WTC11 (cell line): Measurements from ENCODE around the gene SND1. TPM values are rescaled to one million over a fixed set of nuclear protein-coding genes. Genes with fewer than 3 reads are reported as not detected.

Source experiments
- ATAC-seq: fragments of 200-7000 bp; cut with Tn5 transposase; 2 replicates; pipeline ENCODE4 v1.10.0; 2021; ENCODE audit warnings: mild to moderate bottlenecking, moderate library complexity
- CTCF ChIA-PET: fragments of 300-600 bp; sonication (Branson Sonifier 250); formaldehyde crosslinking; loops from one replicate; lab custom pipeline; 2021; ENCODE audit warnings: antibody characterized with exemption; lab: Charles Lee
- POLR2A ChIA-PET: fragments of 350-600 bp; sonication (Branson Sonifier 250); formaldehyde crosslinking; loops from one replicate; lab custom pipeline; 2021; ENCODE audit warnings: antibody characterized with exemption; lab: Charles Lee
- DNase-seq: peaks from one replicate; pipeline ENCODE4 v3.0.0; 2021; ENCODE audit warnings: low spot score
- H3K27ac Mint-ChIP-seq: 2 replicates; pipeline ENCODE4 v1.8.0; 2021; ENCODE audit warnings: mixed read lengths
- H3K27me3 Mint-ChIP-seq: 2 replicates; pipeline ENCODE4 v1.8.0; 2021; ENCODE audit warnings: low read depth, mild to moderate bottlenecking, moderate library complexity, mixed read lengths
- H3K36me3 Mint-ChIP-seq: 2 replicates; pipeline ENCODE4 v1.8.0; 2021; ENCODE audit warnings: mixed read lengths
- H3K4me1 Mint-ChIP-seq: 2 replicates; pipeline ENCODE4 v1.8.0; 2022; ENCODE audit warnings: mixed read lengths
- H3K4me3 Mint-ChIP-seq: 2 replicates; pipeline ENCODE4 v1.8.0; 2021; ENCODE audit warnings: mild to moderate bottlenecking, moderate library complexity, mixed read lengths
- H3K9me3 Mint-ChIP-seq: 2 replicates; pipeline ENCODE4 v1.8.0; 2021; ENCODE audit warnings: mixed read lengths
- ATF2 ChIP-seq: sonication (generic); formaldehyde crosslinking; IDR thresholded peaks from 2 replicates; pipeline ENCODE4 v1.8.1; 2022; ENCODE audit warnings: low read depth, missing genetic modification reagents, borderline replicate concordance
- FOXP4 ChIP-seq: sonication (generic); formaldehyde crosslinking; IDR thresholded peaks from 2 replicates; pipeline ENCODE4 v1.8.0; 2022; ENCODE audit warnings: mild to moderate bottlenecking, missing genetic modification reagents
- SP1 ChIP-seq: sonication (generic); formaldehyde crosslinking; conservative IDR thresholded peaks from 2 replicates; pipeline ENCODE4 v1.8.1; 2022; ENCODE audit warnings: missing genetic modification reagents
- USF1 ChIP-seq: sonication (generic); formaldehyde crosslinking; IDR thresholded peaks from 2 replicates; pipeline ENCODE4 v1.8.0; 2022; ENCODE audit warnings: mild to moderate bottlenecking, missing genetic modification reagents
- ZBTB43 ChIP-seq: sonication (generic); formaldehyde crosslinking; IDR thresholded peaks from 2 replicates; pipeline ENCODE4 v1.8.1; 2023; ENCODE audit warnings: mild to moderate bottlenecking, missing genetic modification reagents
- ZNF138 ChIP-seq: sonication (generic); formaldehyde crosslinking; conservative IDR thresholded peaks from 2 replicates; pipeline ENCODE4 v1.8.1; 2022; ENCODE audit warnings: mild to moderate bottlenecking, moderate library complexity, missing genetic modification reagents
- ZNF416 ChIP-seq: fragments of 250-450 bp; sonication (Bioruptor Pico); IDR thresholded peaks from 2 replicates; pipeline ENCODE4 v1.9.0; 2021; ENCODE audit warnings: mild to moderate bottlenecking, inconsistent platforms
- total RNA-seq: library from RNA; stranded (reverse); gene quantifications from 3 replicates; pipeline ENCODE4 v1.2.3, GENCODE V29; 2021
- TF ChIP-seq, protein P1 (sequence below): sonication (generic); formaldehyde crosslinking; IDR thresholded peaks from 2 replicates; pipeline ENCODE4 v1.8.1; 2023; ENCODE audit warnings: mild to moderate bottlenecking, missing genetic modification reagents, moderate library complexity
- TF ChIP-seq, protein P2 (sequence below): fragments of 250-450 bp; sonication (Bioruptor Pico); IDR thresholded peaks from 2 replicates; pipeline ENCODE4 v1.8.0; 2021; ENCODE audit warnings: mild to moderate bottlenecking
- TF ChIP-seq, protein P3 (sequence below): sonication (generic); formaldehyde crosslinking; IDR thresholded peaks from 2 replicates; pipeline ENCODE4 v1.8.1; 2023; ENCODE audit warnings: mild to moderate bottlenecking, missing genetic modification reagents, borderline replicate concordance
- TF ChIP-seq, protein P4 (sequence below): sonication (generic); formaldehyde crosslinking; IDR thresholded peaks from 2 replicates; pipeline ENCODE4 v1.8.1; 2022; ENCODE audit warnings: missing genetic modification reagents, borderline replicate concordance
- TF ChIP-seq, protein P5 (sequence below): fragments of 200-600 bp; IDR thresholded peaks from 2 replicates; pipeline ENCODE4 v1.8.0; 2022; ENCODE audit warnings: antibody characterized with exemption

SND1 gene
- total RNA-seq, 1 experiment from 2014 or later = 261 TPM

DNA sequence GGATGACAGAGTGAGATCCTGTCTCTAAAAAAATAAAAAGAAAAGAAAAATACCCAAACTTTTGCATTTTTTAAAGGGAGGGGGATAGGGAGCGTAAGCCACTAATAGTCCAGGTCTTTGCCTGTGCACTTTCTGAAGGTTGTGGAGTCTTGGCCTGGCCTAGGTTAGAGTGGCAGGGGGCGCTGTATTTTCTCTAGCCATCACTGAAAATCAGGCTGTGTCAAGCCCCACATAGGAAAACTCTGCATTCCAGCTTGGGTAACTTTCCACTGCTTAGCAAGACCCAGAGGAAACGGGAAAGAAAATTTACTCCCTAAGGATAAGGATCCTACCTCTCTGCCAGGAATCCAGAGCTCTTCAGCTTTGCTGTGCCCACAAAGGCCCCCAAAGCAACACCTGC lies 23.5 kb upstream of the SND1 start (continued):
- TF ChIP-seq, protein P1, sequence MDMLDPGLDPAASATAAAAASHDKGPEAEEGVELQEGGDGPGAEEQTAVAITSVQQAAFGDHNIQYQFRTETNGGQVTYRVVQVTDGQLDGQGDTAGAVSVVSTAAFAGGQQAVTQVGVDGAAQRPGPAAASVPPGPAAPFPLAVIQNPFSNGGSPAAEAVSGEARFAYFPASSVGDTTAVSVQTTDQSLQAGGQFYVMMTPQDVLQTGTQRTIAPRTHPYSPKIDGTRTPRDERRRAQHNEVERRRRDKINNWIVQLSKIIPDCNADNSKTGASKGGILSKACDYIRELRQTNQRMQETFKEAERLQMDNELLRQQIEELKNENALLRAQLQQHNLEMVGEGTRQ (CRISPR knock-in tag) = no peak
- TF ChIP-seq USF1 (CRISPR knock-in tag) (no peak), ZNF416 (CRISPR knock-in tag) (no peak), ATF2 (no peak), FOXP4 (no peak), ZNF138 (CRISPR knock-in tag) (no peak)
- TF ChIP-seq, protein P2, sequence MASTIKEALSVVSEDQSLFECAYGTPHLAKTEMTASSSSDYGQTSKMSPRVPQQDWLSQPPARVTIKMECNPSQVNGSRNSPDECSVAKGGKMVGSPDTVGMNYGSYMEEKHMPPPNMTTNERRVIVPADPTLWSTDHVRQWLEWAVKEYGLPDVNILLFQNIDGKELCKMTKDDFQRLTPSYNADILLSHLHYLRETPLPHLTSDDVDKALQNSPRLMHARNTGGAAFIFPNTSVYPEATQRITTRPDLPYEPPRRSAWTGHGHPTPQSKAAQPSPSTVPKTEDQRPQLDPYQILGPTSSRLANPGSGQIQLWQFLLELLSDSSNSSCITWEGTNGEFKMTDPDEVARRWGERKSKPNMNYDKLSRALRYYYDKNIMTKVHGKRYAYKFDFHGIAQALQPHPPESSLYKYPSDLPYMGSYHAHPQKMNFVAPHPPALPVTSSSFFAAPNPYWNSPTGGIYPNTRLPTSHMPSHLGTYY = no peak
- TF ChIP-seq, protein P3, sequence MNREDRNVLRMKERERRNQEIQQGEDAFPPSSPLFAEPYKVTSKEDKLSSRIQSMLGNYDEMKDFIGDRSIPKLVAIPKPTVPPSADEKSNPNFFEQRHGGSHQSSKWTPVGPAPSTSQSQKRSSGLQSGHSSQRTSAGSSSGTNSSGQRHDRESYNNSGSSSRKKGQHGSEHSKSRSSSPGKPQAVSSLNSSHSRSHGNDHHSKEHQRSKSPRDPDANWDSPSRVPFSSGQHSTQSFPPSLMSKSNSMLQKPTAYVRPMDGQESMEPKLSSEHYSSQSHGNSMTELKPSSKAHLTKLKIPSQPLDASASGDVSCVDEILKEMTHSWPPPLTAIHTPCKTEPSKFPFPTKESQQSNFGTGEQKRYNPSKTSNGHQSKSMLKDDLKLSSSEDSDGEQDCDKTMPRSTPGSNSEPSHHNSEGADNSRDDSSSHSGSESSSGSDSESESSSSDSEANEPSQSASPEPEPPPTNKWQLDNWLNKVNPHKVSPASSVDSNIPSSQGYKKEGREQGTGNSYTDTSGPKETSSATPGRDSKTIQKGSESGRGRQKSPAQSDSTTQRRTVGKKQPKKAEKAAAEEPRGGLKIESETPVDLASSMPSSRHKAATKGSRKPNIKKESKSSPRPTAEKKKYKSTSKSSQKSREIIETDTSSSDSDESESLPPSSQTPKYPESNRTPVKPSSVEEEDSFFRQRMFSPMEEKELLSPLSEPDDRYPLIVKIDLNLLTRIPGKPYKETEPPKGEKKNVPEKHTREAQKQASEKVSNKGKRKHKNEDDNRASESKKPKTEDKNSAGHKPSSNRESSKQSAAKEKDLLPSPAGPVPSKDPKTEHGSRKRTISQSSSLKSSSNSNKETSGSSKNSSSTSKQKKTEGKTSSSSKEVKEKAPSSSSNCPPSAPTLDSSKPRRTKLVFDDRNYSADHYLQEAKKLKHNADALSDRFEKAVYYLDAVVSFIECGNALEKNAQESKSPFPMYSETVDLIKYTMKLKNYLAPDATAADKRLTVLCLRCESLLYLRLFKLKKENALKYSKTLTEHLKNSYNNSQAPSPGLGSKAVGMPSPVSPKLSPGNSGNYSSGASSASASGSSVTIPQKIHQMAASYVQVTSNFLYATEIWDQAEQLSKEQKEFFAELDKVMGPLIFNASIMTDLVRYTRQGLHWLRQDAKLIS (CRISPR knock-in tag) = no peak

DNA sequence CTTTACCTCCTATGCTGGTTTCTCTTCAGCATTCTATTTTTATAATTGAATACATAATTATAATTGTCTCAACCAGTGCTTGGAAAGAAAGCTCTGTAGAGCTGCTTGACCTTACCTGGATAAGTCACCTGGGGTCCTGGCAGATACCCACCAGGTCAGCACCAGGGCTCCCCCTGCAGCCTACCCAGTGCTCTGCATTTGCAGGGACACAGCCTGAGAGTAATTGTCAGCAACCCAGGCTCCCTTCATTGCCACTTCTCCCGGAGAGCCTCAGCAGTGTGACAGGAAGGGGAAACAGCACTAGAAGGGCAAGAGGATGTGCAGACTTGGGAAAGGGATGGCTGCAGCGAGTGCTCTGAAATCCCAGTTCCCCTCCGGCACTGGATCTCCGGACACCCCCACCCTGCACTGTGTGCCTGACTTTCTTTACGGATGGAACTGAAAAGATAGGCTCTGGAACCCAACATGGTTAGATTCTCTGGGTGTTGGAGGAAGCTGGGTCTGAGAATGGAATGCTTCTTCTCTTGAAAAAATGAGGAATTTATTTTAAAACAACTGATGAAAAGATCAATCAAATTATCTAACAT lies 22.6 kb upstream of the SND1 start:
- CTCF ChIA-PET = interaction anchor here (0.6 to 2.8 kb wide), 46 partner anchors 9 to 580 kb away, joined by 3 to 89 read pairs (median 4); partner anchors contain the start of genes ARF5, GCC1 and PAX4
- Mint-ChIP-seq H3K36me3 (no peaks in the 10 kb centered on the region), H3K27me3 (peaks cover 29% of the 10 kb centered on the region), H3K9me3 (no peaks in the 10 kb centered on the region), H3K4me3 (peak overlapping the region; percentile 33), H3K27ac (no peak overlapping the region), H3K4me1 (peaks cover 11% of the 10 kb centered on the region)
- ATAC-seq (peak; percentile 99), DNase-seq (peak; percentile 91)
- POLR2A ChIA-PET = interaction anchor here (0.7 to 1.2 kb wide), 2 partner anchors 40 to 41 kb away, joined by 3 to 5 read pairs; partner anchors contain the start of gene ARF5
- TF ChIP-seq, protein P4, sequence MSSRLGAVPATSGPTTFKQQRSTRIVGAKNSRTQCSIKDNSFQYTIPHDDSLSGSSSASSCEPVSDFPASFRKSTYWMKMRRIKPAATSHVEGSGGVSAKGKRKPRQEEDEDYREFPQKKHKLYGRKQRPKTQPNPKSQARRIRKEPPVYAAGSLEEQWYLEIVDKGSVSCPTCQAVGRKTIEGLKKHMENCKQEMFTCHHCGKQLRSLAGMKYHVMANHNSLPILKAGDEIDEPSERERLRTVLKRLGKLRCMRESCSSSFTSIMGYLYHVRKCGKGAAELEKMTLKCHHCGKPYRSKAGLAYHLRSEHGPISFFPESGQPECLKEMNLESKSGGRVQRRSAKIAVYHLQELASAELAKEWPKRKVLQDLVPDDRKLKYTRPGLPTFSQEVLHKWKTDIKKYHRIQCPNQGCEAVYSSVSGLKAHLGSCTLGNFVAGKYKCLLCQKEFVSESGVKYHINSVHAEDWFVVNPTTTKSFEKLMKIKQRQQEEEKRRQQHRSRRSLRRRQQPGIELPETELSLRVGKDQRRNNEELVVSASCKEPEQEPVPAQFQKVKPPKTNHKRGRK (CRISPR knock-in tag) = 0 out of 2 replicates have a peak, but pooled peaks have one; percentile 29
- TF ChIP-seq, protein P5, sequence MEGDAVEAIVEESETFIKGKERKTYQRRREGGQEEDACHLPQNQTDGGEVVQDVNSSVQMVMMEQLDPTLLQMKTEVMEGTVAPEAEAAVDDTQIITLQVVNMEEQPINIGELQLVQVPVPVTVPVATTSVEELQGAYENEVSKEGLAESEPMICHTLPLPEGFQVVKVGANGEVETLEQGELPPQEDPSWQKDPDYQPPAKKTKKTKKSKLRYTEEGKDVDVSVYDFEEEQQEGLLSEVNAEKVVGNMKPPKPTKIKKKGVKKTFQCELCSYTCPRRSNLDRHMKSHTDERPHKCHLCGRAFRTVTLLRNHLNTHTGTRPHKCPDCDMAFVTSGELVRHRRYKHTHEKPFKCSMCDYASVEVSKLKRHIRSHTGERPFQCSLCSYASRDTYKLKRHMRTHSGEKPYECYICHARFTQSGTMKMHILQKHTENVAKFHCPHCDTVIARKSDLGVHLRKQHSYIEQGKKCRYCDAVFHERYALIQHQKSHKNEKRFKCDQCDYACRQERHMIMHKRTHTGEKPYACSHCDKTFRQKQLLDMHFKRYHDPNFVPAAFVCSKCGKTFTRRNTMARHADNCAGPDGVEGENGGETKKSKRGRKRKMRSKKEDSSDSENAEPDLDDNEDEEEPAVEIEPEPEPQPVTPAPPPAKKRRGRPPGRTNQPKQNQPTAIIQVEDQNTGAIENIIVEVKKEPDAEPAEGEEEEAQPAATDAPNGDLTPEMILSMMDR = peak; percentile 63
- TF ChIP-seq ZBTB43 (CRISPR knock-in tag) (no peak), SP1 (no peak)
